IgD-negative memory B cell (primary cell): ENCODE data around the gene TRIM77. TPM values are rescaled to one million over a fixed set of nuclear protein-coding genes. Genes with fewer than 3 reads are reported as not detected.
"Not testable (repeated sequence)": the region's sequence is repeated elsewhere in the genome, so short reads cannot be mapped to it uniquely, and the experiment has no call there.

Source experiments
- H3K27ac Mint-ChIP-seq, 3 donors: one replicate each; pipeline ENCODE4 v1.8.0; 2020 to 2022; ENCODE audit warnings: mild to moderate bottlenecking in 3 of 3, mixed read lengths in 3 of 3, moderate library complexity in 1 of 3
- H3K27me3 Mint-ChIP-seq: one replicate; pipeline ENCODE4 v1.8.0; 2021; ENCODE audit warnings: mixed read lengths
- H3K36me3 Mint-ChIP-seq: one replicate; pipeline ENCODE4 v1.8.0; 2020; ENCODE audit warnings: mild to moderate bottlenecking, mixed read lengths
- H3K4me1 Mint-ChIP-seq, 3 donors: one replicate each; pipeline ENCODE4 v1.8.0; 2020 to 2022; ENCODE audit warnings: mixed read lengths in 3 of 3, mild to moderate bottlenecking in 1 of 3
- H3K4me3 Mint-ChIP-seq, 4 donors: one replicate each; pipeline ENCODE4 v1.8.0; 2020 to 2022; ENCODE audit warnings: mild to moderate bottlenecking in 4 of 4, mixed read lengths in 4 of 4, moderate library complexity in 3 of 4
- H3K9me3 Mint-ChIP-seq, 3 donors: one replicate each; pipeline ENCODE4 v1.8.0; 2020 to 2021; ENCODE audit warnings: mixed read lengths in 3 of 3, mild to moderate bottlenecking in 1 of 3
- polyA plus RNA-seq: library from polyadenylated mRNA; unstranded; fragments of 300-500 nt; fragmentation: Illumina TruSeq; gene quantifications from one replicate; pipeline ENCODE4 v1.2.3, GENCODE V29; 2021

Gene TRIM77, protein sequence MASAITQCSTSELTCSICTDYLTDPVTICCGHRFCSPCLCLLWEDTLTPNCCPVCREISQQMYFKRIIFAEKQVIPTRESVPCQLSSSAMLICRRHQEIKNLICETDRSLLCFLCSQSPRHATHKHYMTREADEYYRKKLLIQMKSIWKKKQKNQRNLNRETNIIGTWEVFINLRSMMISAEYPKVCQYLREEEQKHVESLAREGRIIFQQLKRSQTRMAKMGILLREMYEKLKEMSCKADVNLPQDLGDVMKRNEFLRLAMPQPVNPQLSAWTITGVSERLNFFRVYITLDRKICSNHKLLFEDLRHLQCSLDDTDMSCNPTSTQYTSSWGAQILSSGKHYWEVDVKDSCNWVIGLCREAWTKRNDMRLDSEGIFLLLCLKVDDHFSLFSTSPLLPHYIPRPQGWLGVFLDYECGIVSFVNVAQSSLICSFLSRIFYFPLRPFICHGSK
- polyA plus RNA-seq, result not detected

DNA sequence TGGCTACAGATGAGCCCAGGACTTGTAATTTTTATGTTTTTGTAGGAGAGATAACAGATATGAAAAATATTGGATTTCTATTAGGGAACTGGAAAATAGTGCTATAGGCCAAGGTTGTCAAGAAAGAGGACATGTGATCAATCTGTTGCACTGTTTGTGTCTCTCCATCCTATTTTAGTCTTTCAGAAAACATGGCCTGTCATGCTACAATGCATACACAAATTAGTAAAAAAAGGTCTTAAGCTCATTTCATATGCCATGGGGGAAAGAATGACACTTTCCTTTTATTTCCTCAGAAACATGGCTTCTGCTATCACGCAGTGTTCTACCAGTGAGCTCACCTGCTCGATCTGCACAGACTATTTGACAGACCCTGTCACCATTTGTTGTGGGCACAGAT, at the start of gene TRIM77:
TRIM77 (plus strand) TSS at position 301 of the 400 bp plus-strand sequence; CDS start at position 301, 0 bp downstream.
- H3K36me3 Mint-ChIP-seq, H3K4me3 Mint-ChIP-seq, H3K4me1 Mint-ChIP-seq, H3K27me3 Mint-ChIP-seq, H3K27ac Mint-ChIP-seq: not testable (repeated sequence)
- H3K9me3 Mint-ChIP-seq, result peaks cover 0 to 22% (median 7%) of the 10 kb centered on the region in 3 donors

DNA sequence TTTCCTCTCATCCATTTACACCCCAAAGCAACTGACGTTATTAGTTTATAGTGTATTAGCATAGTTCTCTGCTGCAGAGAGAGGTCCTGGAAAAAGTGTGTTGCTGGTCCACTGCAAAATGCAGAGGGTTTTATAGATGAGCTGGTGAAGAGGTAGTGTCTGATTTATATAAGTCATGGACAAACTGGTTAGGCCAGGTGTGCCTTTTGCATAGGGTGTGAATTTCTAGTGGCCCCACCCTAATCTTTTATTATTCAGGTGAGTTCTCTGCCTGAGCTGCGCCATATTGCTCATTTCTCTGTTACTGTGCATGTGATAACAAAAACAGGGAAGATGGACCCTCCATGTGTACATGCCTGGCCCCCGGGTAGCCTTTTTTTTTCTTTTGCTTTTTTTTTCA, 43.1 kb upstream of the TRIM77 start:
- Mint-ChIP-seq H3K4me1 (no peaks in the 10 kb centered on the region), H3K27me3 (no peaks in the 10 kb centered on the region), H3K27ac (no peak overlapping the region), H3K9me3 (peaks cover 0 to 4% (median 3%) of the 10 kb centered on the region in 3 donors), H3K4me3 (no peak overlapping the region), H3K36me3 (no peaks in the 10 kb centered on the region)

DNA sequence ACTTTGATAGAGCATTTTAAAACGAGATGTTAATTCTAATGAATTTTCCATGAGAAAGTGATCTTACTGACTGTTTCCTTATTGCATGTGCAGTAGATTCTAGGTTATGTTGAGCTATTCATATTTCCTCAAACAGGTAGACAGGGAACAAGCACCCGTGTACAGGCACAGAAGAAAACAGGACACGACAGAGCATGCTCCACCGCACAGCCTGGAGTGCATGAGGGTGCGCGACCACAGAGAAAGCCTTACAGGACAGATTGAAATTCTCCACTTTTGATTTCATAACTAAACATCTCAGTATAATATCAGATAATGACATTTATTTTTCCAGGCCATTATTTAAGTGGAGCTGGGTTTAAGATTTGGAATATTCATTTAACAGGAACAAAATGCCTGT, 41.9 kb upstream of the TRIM77 start:
- H3K27me3 Mint-ChIP-seq, result not testable (repeated sequence)

DNA sequence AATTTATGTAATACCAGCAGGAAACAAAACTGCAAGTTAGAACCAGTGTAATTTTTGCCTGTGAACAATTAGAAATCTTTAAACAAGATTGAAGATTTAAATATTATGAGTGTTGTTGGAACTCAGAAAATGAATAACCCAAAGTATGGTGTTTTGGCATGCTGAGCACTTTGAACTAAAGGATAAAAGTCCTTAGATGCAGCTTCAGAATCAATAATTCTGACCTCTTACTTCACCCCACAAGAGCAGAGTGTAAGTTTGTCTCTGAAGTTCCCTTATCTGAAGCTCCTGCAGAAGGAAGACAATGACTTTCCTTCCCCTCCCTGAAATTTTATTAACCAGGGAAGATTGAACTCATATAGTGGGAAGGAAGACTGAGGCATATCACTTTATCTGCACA, 40.5 kb upstream of the TRIM77 start:
- H3K4me3 Mint-ChIP-seq, H3K36me3 Mint-ChIP-seq, H3K4me1 Mint-ChIP-seq, H3K27ac Mint-ChIP-seq, H3K27me3 Mint-ChIP-seq, H3K9me3 Mint-ChIP-seq: not testable (repeated sequence)

More for the DNA sequence above, 41.9 kb upstream of the TRIM77 start:
- H3K27ac Mint-ChIP-seq, H3K4me3 Mint-ChIP-seq, H3K9me3 Mint-ChIP-seq, H3K36me3 Mint-ChIP-seq, H3K4me1 Mint-ChIP-seq: not testable (repeated sequence)

- H3K9me3 Mint-ChIP-seq, H3K27me3 Mint-ChIP-seq, H3K36me3 Mint-ChIP-seq, H3K4me1 Mint-ChIP-seq, H3K27ac Mint-ChIP-seq: not testable (repeated sequence)
- peak overlapping the region in 1 of 4 donors; percentile 4 for H3K4me3 Mint-ChIP-seq
These were observed 40.0 kb upstream of the TRIM77 start for GRCh38 chr11:89669993-89670669.

GRCh38 chr11:89672547-89672946, 37.6 kb upstream of the TRIM77 start:
- H3K27me3 Mint-ChIP-seq, H3K4me1 Mint-ChIP-seq, H3K36me3 Mint-ChIP-seq, H3K9me3 Mint-ChIP-seq, H3K27ac Mint-ChIP-seq, H3K4me3 Mint-ChIP-seq: not testable (repeated sequence)

DNA sequence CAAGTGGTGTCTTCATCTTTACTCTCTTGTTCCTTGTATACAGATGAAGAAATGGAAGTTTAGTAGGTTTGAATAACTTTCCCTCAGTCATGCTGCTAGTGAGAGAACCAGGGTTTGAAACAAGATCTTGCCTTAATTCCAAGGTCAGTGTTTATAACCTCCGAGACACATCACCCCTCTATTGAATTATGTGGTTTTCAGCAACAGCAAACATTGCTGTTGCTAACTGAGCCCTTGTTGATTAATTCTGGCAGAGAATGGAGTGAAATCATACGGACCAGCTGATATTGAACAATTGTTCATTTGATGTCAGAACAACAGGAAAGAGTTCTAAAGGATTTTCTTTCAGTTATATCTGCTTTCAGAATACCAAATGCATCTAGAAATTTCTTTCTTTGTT, 36.7 kb upstream of the TRIM77 start:
- not testable (repeated sequence) for H3K4me1 Mint-ChIP-seq, H3K27me3 Mint-ChIP-seq, H3K27ac Mint-ChIP-seq, H3K36me3 Mint-ChIP-seq, H3K4me3 Mint-ChIP-seq, H3K9me3 Mint-ChIP-seq

GRCh38 chr11:89675383-89675782, 34.7 kb upstream of the TRIM77 start:
- not testable (repeated sequence) for H3K9me3 Mint-ChIP-seq, H3K36me3 Mint-ChIP-seq

DNA sequence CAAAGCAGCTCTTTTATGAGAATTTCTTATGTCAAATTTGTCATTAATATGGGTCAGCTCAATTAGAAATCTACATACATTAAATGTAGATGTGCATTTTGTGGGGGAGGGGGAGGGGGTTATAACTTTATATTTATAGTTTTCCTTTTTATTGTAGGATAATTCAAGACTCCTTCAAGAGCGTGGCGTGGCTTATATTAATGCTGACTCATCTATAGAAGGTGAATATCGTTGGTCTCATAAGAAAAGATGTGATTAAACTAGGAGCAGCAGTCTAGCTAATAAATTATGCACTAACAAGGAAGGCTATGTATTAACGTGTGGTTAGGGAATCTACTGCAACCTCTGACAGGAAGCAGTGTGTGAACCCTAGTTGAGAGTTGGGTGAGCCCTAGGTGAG, 34.2 kb upstream of the TRIM77 start:
- H3K9me3 Mint-ChIP-seq, H3K27me3 Mint-ChIP-seq, H3K27ac Mint-ChIP-seq, H3K4me1 Mint-ChIP-seq, H3K4me3 Mint-ChIP-seq, H3K36me3 Mint-ChIP-seq: not testable (repeated sequence)

More at GRCh38 chr11:89675383-89675782, 34.7 kb upstream of the TRIM77 start:
- H3K27ac Mint-ChIP-seq, H3K4me1 Mint-ChIP-seq, H3K27me3 Mint-ChIP-seq, H3K4me3 Mint-ChIP-seq: not testable (repeated sequence)

- not testable (repeated sequence) for H3K36me3 Mint-ChIP-seq
- peaks cover 0 to 18% (median 6%) of the 10 kb centered on the region in 3 donors for H3K9me3 Mint-ChIP-seq
These were observed 3.0 kb upstream of the TRIM77 start for GRCh38 chr11:89707080-89707479.

GRCh38 chr11:89724866-89725498, 14.9 kb downstream of the TRIM77 start:
- not testable (repeated sequence) for H3K27me3 Mint-ChIP-seq, H3K4me3 Mint-ChIP-seq, H3K36me3 Mint-ChIP-seq, H3K27ac Mint-ChIP-seq, H3K9me3 Mint-ChIP-seq, H3K4me1 Mint-ChIP-seq

More at GRCh38 chr11:89707080-89707479, 3.0 kb upstream of the TRIM77 start:
- not testable (repeated sequence) for H3K4me3 Mint-ChIP-seq, H3K4me1 Mint-ChIP-seq, H3K27ac Mint-ChIP-seq, H3K27me3 Mint-ChIP-seq

GRCh38 chr11:89730215-89730614, 20.1 kb downstream of the TRIM77 start:
- not testable (repeated sequence) for H3K36me3 Mint-ChIP-seq, H3K27ac Mint-ChIP-seq, H3K4me1 Mint-ChIP-seq, H3K27me3 Mint-ChIP-seq, H3K4me3 Mint-ChIP-seq, H3K9me3 Mint-ChIP-seq

- Mint-ChIP-seq H3K4me1 (no peaks in the 10 kb centered on the region), H3K4me3 (no peak overlapping the region), H3K36me3 (no peaks in the 10 kb centered on the region), H3K9me3 (peaks cover 0 to 6% (median 1%) of the 10 kb centered on the region in 3 donors), H3K27me3 (no peaks in the 10 kb centered on the region), H3K27ac (no peak overlapping the region)
These were observed 26.5 kb downstream of the TRIM77 start for GRCh38 chr11:89736566-89736965.

DNA sequence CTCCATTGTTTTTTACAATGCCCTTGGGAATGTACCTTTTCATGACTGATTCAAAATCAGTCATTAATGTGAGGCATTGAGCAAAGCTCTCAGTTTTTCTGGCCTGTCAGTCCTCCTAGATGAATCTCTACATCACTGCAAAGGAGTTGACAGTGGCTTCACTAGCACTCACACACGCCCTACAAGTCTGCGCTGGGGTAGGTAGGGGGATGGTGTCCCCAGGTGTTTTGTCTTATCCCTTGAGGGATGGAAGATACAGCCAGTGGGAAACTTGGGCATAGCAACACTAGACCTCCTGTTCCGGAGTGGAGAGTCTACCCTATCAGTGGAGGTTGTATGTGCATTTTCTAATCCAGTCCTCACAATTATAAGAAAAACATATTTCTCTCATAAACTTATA, 27.0 kb downstream of the TRIM77 start:
- H3K4me3 Mint-ChIP-seq, result no peak overlapping the region
- H3K9me3 Mint-ChIP-seq, result peaks cover 0 to 6% (median 0%) of the 10 kb centered on the region in 3 donors
- no peak overlapping the region for H3K27ac Mint-ChIP-seq
- no peaks in the 10 kb centered on the region for H3K27me3 Mint-ChIP-seq
- H3K4me1 Mint-ChIP-seq, result no peaks in the 10 kb centered on the region
- no peaks in the 10 kb centered on the region for H3K36me3 Mint-ChIP-seq

DNA sequence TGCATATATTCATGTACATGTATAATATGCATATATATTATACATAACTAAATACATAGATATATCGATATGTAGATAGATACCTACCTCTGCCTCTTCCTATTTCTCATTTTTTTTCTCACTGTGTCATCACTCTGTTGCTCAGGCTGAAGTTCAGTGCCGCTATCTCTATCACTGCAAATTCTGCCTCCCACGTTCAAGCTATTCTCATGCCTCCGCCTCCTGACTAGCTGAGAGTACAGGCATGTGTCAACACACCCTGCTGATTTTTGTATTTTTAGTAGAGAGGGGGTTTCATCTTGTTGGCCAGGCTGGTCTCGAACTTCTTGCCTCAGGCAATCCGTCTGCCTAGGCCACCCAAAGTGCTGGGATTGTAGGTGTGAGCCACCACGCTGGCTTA, 31.3 kb downstream of the TRIM77 start:
- H3K36me3 Mint-ChIP-seq, H3K27ac Mint-ChIP-seq, H3K4me1 Mint-ChIP-seq: not testable (repeated sequence)

DNA sequence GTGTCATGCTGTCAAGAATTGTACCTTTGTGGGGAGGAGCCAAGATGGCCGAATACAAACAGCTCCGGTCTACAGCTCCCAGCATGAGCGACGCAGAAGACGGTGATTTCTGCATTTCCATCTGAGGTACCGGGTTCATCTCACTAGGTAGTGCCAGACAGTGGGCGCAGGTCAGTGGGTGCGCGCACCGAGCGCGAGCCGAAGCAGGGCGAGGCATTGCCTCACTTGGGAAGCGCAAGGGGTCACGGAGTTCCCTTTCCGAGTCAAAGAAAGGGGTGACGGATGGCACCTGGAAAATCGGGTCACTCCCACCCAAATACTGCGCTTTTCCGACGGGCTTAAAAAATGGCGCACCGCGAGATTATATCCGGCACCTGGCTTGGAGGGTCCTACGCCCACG, 34.1 kb downstream of the TRIM77 start:
- not testable (repeated sequence) for H3K4me1 Mint-ChIP-seq, H3K27me3 Mint-ChIP-seq, H3K36me3 Mint-ChIP-seq, H3K9me3 Mint-ChIP-seq, H3K27ac Mint-ChIP-seq, H3K4me3 Mint-ChIP-seq

More for the DNA sequence above, 31.3 kb downstream of the TRIM77 start:
- H3K4me3 Mint-ChIP-seq, H3K9me3 Mint-ChIP-seq, H3K27me3 Mint-ChIP-seq: not testable (repeated sequence)
